ENCODE data around the gene SLC16A11.

Gene SLC16A11

DNA sequence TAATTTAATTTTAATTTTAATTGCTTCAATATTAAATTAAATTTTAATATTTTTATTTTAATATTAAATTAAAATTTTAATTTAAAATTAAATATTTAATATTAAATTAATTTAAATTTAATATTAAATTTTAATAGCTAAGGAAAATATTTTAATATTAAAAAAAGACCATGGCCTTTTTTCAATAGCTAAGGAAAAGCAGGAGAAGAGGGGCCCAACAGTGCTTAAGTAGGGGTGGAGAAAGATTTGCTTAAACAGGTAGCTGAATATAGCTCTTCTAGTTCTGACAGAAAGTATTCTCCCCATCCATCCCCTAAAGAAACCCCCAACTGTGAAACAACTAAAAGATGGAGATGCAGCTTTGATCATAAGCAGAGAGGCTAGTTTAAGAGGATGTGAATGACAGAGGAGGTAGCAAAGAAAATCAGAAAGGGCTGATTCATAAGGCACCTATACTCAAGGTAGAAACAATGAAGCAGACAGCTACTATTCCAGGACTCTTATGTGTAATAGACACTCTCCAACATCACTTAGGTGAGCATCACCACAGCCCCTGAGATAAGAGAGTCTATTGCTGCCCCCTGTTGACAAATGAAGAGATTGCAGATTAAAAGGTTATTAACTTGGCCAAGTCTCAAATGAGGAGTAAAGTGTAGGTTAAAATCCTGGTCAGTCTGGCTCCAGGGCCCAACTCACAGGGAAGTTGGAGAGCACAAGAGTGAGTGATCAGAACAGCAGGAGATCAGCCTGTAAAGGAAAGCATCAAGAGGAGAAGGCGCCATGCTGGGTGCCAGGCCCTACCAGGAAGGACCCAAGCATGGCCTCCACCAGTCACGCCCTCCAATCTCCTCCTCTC lies 39.3 kb downstream of the SLC16A11 start:
- peak; percentile 90 for DNase-seq

DNA sequence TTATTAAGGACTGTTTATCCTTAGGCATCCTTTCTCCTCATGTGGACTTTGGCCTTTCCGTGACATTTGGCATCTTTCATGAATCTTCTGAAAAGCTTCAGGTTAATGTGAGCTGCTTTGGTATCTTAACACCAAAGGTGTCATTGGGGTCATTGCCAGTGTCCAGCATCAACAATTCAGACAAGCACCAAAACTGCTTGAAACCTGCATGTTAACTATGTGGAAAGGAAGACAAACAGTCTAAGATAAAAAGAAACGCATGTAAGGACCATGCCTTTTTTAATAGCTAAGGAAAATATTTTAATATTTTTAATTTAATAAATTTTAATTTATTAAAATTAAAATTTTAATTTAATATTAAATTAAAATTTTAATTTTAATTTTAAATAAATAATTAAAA lies 40.1 kb downstream of the SLC16A11 start:
- no peak for DNase-seq

DNA sequence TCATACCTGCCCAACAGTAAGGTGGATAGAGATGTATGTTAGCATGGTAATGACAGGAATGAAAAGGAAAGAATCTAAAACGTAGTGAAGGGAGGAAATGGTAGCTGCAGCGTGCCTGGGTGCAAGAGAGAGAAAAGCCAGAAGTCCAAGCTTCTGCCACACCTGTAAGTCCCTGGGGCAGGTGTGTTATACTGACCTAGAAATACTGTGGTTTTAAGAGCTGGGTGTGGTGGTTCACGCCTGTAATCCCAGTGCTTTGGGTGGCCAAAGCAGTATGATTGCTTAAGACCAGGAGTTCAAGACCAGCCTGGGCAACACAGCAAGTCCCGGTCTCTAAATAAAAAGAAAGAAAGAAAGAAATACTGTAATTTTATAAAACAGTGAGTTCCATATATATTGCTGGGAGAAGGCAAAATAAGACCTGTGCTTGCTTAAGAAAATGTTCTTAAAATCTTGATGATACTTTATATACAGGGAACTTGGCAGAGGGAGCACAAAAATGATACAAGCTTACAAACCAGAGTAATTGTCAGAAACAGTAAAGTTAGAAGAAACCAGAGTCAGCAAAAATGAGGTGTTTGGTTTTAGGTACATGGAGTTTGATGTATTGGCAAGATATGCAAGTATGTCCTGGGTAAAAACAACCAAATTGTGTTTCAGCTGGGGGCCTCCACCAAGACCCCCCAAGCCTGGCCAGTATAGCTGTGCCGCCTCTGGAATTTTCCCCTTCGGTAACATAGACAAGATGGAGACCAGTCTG lies 41.4 kb downstream of the SLC16A11 start:
- DNase-seq: no peak

DNA sequence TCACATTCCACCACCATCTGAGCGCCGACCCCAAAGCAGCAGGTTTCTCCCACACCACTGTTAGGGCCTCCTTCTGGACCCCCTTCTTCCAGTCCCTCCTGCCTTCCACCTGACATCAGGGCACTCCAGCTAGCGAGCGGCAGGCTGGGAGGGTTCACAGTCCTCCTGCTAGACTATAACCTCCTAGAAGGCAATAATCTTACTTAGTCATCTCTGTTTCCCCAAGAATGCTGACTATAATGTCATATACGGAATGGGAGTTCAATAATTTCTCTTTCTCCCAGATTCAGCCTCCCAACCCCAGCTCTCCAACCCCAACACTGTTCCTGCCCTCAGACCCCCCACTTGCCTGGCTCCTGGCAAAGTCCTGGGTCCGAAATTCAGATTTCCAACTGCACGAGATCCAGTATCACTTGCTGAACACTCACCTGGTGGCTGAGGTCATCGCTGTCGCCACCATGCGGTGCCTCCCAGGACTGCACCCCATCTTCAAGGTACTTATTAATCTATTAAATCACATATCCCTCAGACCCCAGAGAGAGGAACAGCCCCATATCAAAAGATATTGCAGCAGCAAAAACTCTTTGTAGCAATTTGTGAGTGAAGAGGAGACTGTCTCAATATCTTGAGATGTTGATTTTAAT lies 42.5 kb downstream of the SLC16A11 start:
- DNase-seq: peak; percentile 50

DNA sequence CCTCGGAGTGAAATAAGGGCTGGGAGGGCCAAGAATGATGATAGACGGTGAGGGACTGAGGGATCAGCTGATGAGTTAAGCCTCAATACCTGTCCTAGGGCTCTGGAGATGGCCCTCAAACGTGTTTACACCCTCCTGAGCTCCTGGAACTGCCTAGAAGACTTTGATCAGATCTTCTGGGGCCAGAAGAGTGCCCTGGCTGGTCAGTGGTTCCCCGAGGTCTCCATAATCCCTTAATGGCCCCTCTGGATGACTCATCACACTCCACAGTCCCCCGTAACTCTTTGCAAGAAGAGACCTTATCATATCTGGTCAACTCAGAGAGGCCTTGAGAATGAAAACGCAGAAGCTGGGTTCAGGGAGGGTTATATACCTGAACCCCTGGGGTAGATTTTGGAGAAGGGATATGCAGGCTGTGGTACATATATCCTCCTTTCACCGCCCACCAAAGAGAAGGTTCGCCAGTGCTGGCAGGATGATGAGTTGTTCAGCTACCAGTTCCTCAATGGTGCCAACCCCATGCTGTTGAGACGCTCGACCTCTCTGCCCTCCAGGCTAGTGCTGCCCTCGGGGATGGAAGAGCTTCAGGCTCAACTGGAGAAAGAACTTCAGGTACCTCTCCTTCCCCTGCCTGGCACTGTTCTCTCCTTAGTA lies 44.9 kb downstream of the SLC16A11 start:
- DNase-seq: no peak

DNA sequence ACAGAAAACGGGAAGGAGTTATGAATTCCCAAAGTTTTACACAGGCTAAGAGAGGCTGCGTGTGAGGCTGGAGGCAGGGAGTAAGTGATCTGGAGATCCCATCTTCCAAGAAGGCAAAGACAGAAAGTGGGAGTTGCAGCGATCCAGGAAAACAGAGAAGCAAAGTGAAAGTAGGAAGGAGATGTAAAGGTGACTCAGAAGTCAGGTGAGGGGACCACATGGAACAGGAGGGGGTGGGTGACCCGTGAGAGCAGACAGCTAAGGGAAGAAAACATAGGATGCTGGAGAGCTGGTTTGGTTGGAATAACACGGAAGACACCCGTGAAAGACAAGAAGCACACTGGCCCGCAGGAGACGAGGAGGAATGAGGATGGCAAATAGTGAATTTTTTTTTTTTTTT lies 46.7 kb downstream of the SLC16A11 start:
- DNase-seq: no peak

DNA sequence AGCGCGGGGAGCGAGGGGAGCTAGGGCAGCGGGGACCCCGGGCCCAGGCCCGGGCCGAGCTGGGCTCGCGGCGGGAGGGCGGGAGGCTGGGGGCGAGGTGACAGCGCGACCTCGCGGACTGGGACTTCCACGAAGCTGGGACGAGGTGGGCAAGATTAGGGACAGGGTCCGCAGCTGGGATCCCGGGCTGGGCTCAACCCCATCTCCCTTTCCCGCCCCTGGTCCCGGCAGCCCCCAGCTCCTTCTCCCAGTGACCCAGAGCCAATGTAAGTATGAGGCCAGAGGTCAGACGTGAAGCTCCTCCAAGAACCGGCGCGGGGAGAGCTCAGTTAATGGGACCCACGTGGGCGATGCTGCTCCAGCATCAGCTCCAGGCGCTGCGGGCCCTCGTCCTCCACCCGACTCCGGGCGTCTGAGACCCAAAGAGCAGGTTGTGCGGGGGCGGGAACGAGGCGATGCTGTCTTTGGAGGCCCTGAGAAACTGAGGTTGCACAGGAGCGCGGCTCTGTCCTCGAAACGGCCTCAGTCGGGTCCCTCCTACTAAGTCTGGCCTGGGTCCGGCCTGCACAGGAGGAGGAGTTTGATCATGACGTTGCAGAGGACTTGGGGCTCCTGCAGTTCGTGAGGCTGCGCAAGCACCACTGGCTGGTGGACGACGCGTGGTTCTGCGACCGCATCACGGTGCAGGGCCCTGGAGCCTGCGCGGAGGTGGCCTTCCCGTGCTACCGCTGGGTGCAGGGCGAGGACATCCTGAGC lies 47.5 kb downstream of the SLC16A11 start:
- DNase-seq: no peak

DNA sequence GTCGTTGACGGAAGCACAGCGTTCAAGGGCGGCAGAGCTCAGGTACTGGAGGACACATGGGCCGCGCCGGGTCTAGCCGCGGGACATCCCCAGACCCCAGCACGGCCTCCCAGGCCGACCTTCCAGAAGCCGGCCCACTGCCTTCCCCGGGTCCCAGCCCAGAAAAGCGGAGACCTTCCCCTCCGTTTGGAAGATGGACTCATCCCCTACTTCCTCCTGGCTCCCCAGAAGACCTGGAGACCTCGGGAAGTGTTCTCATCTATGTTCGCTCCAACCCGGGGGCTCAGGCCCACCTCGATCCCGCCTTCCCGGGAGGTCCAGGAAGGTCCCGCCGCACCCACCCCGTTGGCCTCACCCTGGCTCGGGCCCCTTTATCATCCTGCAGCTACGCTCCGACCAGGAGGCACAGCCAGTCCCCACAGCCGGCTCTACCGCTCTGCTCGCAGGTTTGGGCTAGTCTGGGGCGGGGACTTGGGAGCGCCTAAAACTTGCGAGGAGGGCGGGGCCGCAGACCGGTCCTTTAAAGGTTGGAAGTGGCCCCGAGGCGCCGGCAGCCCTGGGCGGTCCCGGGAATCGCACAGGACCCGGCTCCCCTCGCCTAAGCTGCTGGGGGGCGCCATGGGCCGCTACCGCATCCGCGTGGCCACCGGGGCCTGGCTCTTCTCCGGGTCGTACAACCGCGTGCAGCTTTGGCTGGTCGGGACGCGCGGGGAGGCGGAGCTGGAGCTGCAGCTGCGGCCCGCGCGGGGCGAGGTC lies 48.2 kb downstream of the SLC16A11 start, which contains the start of gene ALOX12:
ALOX12 (plus strand) TSS at position 550 of the 756 bp plus-strand sequence; CDS start at position 619, 69 bp downstream.
- DNase-seq: peak; percentile 70

DNA sequence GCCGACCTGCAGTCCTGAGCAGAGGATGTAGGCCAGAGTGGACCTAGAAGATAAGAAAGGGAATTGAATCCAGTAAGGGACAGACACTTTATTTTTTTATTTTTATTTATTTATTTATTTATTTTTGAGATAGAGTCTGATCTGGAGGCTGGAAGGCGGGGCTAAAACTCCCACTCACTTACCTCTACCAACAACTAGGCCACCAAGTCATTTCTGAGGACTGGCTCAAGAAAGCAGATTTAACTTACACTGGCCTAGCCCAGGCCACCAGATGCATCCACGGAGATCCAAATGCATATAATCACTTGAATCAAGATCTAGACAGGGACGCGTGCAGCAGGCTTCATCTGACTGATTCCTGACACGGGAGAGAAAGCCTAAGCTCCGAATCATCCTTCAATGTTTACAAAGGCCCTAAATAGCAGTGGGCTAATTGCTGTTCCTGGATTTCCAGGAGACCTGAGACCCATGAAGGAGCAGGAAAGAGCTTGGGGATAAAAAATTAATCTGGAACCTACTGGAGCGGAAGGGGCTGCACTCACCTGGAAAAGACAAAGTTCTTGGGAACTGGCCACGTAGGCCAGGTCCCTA lies 49.1 kb downstream of the SLC16A11 start:
- peak; percentile 46 for DNase-seq

DNA sequence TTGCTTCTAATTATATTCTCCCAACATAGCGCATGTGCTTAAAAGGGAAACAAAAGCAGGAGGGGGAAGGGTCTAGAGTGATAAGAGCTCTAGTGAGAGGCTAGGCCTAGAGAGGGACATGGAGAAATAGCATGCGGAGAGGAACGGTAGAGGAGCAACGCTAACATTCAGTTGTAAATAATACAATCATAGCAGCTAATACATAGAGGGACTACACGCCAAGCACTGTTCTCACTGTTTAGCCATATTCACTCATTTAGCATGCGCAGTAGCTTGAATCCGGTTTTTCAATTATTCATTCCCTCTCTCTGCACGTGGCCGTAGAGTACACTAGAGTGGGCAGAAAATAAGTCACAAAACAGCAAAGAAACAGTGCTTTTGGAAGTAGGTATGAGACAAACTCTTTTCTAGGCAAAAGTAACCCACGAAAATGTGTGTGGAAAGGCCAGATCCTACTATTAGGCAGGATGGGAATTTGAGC lies 49.7 kb downstream of the SLC16A11 start:
- DNase-seq: no peak

DNA sequence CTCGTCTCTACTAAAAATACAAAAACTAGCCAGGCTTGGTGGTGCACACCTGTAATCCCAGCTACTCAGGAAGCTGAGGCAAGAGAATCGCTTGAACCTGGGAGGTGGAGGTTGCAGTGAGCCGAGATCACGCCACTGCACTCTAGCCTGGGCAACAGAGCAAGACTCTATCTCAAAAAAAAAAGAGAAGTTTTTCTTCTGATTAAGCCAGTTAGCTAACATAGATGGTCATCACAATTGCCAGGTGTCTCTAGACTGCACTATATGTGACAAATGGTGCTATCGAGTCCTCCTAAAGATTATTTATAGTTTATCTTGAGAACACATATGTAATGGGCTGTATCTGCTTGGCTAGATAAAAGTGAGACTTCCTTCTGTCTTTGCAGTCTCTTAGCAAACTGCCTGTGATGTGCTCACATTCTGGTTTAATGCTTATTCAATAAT lies 50.3 kb downstream of the SLC16A11 start:
- DNase-seq: peak; percentile 91
